Stimulated activated naive CD8-positive, alpha-beta T cell treated with anti-CD3 and anti-CD28 coated beads, Interleukin-15, amount 100 ng/mL, for 72 hours (primary cell): ENCODE results near the gene SLC1A4.

Experiments
- ATAC-seq: fragments of 150-1000 bp; cut with Tn5 transposase; 2 replicates; pipeline ENCODE4 v1.10.0; 2021; ENCODE audit warnings: mild to moderate bottlenecking, moderate library complexity
- DNase-seq, 2 donors: peaks; one replicate each; pipeline ENCODE4 v3.0.0; 2021 to 2022
- H3K27ac Mint-ChIP-seq, 2 donors: one replicate each; pipeline ENCODE4 v1.8.0; 2022; ENCODE audit warnings: mild to moderate bottlenecking in 2 of 2, mixed read lengths in 2 of 2, moderate library complexity in 2 of 2
- H3K27me3 Mint-ChIP-seq: one replicate; pipeline ENCODE4 v1.8.0; 2022; ENCODE audit warnings: mixed read lengths
- H3K4me1 Mint-ChIP-seq: one replicate; pipeline ENCODE4 v1.8.0; 2022; ENCODE audit warnings: mild to moderate bottlenecking, mixed read lengths
- H3K4me3 Mint-ChIP-seq, 2 donors: one replicate each; pipeline ENCODE4 v1.8.0; 2022; ENCODE audit warnings: mild to moderate bottlenecking in 2 of 2, mixed read lengths in 2 of 2, moderate library complexity in 1 of 2
- H3K9me3 Mint-ChIP-seq, 2 donors: one replicate each; pipeline ENCODE4 v1.8.0; 2022; ENCODE audit warnings: mixed read lengths in 2 of 2

The SLC1A4 gene

GRCh38 chr2:65061146-65061909 lies 72.1 kb downstream of the SLC1A4 start:
- peak overlapping the region in 1 of 2 donors; percentile 61 for H3K27ac Mint-ChIP-seq
- no peak for DNase-seq
- H3K27me3 Mint-ChIP-seq: no peaks in the 10 kb centered on the region
- H3K9me3 Mint-ChIP-seq: no peaks in the 10 kb centered on the region
- no peak overlapping the region for H3K4me3 Mint-ChIP-seq
- no peak for ATAC-seq
- peaks cover 54% of the 10 kb centered on the region for H3K4me1 Mint-ChIP-seq

- no peaks in the 10 kb centered on the region for H3K9me3 Mint-ChIP-seq
- H3K27me3 Mint-ChIP-seq: no peaks in the 10 kb centered on the region
- no peak overlapping the region for H3K4me3 Mint-ChIP-seq
- no peak for ATAC-seq
- H3K4me1 Mint-ChIP-seq: peaks cover 53% of the 10 kb centered on the region
- no peak for DNase-seq
- peak overlapping the region in 1 of 2 donors; percentile 27 for H3K27ac Mint-ChIP-seq
Measured at GRCh38 chr2:65061910-65062339, 72.7 kb downstream of the SLC1A4 start.

- peaks cover 53% of the 10 kb centered on the region for H3K4me1 Mint-ChIP-seq
- ATAC-seq (no peak), DNase-seq (no peak)
- H3K4me3 Mint-ChIP-seq: no peak overlapping the region
- H3K27me3 Mint-ChIP-seq: no peaks in the 10 kb centered on the region
- H3K27ac Mint-ChIP-seq: peak overlapping the region in 1 of 2 donors; percentile 69
- no peaks in the 10 kb centered on the region for H3K9me3 Mint-ChIP-seq
Measured at GRCh38 chr2:65062843-65063825, 73.9 kb downstream of the SLC1A4 start.

GRCh38 chr2:65064728-65065552 lies 75.7 kb downstream of the SLC1A4 start:
- Mint-ChIP-seq H3K4me1 (peaks cover 56% of the 10 kb centered on the region), H3K27me3 (no peaks in the 10 kb centered on the region), H3K27ac (peak overlapping the region in 1 of 2 donors; percentile 21), H3K9me3 (no peaks in the 10 kb centered on the region), H3K4me3 (peak overlapping the region in 1 of 2 donors; percentile 19)
- DNase-seq (peak; percentile 42 to 46), ATAC-seq (peak; percentile 80)

GRCh38 chr2:65067806-65068553 lies 78.8 kb downstream of the SLC1A4 start:
- H3K4me1 Mint-ChIP-seq: peaks cover 66% of the 10 kb centered on the region
- H3K9me3 Mint-ChIP-seq: no peaks in the 10 kb centered on the region
- DNase-seq (no peak), ATAC-seq (peak; percentile 19)
- H3K4me3 Mint-ChIP-seq: peak overlapping the region in 1 of 2 donors; percentile 30
- peak overlapping the region; percentile 22 to 75 for H3K27ac Mint-ChIP-seq
- no peaks in the 10 kb centered on the region for H3K27me3 Mint-ChIP-seq

- DNase-seq: no peak
- ATAC-seq: no peak
- Mint-ChIP-seq H3K27ac (peak overlapping the region; percentile 17 to 71), H3K9me3 (no peaks in the 10 kb centered on the region), H3K4me3 (no peak overlapping the region), H3K4me1 (peaks cover 59% of the 10 kb centered on the region), H3K27me3 (no peaks in the 10 kb centered on the region)
Measured at GRCh38 chr2:65069439-65069824, 80.2 kb downstream of the SLC1A4 start.

- Mint-ChIP-seq H3K27ac (peak overlapping the region; percentile 92 to 94), H3K9me3 (no peaks in the 10 kb centered on the region), H3K4me3 (no peak overlapping the region), H3K4me1 (peaks cover 51% of the 10 kb centered on the region), H3K27me3 (no peaks in the 10 kb centered on the region)
- DNase-seq (no peak), ATAC-seq (peak; percentile 21)
Measured at GRCh38 chr2:65070172-65070830, 81.1 kb downstream of the SLC1A4 start.

- ATAC-seq (peak; percentile 11), DNase-seq (no peak)
- H3K4me1 Mint-ChIP-seq: peaks cover 50% of the 10 kb centered on the region
- peak overlapping the region; percentile 92 to 94 for H3K27ac Mint-ChIP-seq
- no peak overlapping the region for H3K4me3 Mint-ChIP-seq
- H3K27me3 Mint-ChIP-seq: no peaks in the 10 kb centered on the region
- H3K9me3 Mint-ChIP-seq: no peaks in the 10 kb centered on the region
Measured at GRCh38 chr2:65070856-65071255, 81.7 kb downstream of the SLC1A4 start.

GRCh38 chr2:65071499-65072180 lies 82.4 kb downstream of the SLC1A4 start:
- no peaks in the 10 kb centered on the region for H3K9me3 Mint-ChIP-seq
- DNase-seq (no peak), ATAC-seq (no peak)
- peak overlapping the region in 1 of 2 donors; percentile 96 for H3K27ac Mint-ChIP-seq
- H3K4me1 Mint-ChIP-seq: peaks cover 50% of the 10 kb centered on the region
- H3K4me3 Mint-ChIP-seq: no peak overlapping the region
- H3K27me3 Mint-ChIP-seq: no peaks in the 10 kb centered on the region

- Mint-ChIP-seq H3K4me1 (peaks cover 45% of the 10 kb centered on the region), H3K27ac (peak overlapping the region in 1 of 2 donors; percentile 96), H3K4me3 (no peak overlapping the region), H3K27me3 (no peaks in the 10 kb centered on the region), H3K9me3 (no peaks in the 10 kb centered on the region)
- DNase-seq (no peak), ATAC-seq (no peak)
Measured at GRCh38 chr2:65072181-65072970, 83.2 kb downstream of the SLC1A4 start.
